ENCODE data around the gene SMIM36.

Gene SMIM36

DNA sequence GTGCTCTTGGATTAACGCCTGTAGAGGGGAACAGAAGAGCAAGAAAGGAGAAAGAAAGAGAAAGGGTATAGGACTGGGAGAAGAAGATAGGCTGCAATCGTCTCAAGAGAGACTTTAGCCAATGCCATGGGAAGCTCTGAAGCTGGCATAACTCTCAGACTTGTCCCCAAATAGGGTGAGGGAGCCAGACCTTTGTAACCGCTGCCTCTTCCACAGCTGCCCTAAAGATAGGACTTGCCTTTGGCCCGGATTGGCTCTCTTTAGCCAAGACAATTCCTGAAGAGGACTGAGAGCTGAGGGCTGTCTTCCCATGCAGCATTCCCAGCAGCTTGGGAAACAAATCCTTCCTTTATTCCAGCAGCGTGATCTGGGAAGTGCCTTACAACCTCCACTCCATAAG, 68.8 kb downstream of the SMIM36 start:
- H3K4me2 ChIP-seq (ENCODE audit: low read depth, low read length, poor library complexity, severe bottlenecking) = no peak overlapping the region
- H3K9ac ChIP-seq (ENCODE audit: low read length) = no peak overlapping the region
- no peaks in the 10 kb centered on the region for H3K79me2 ChIP-seq (ENCODE audit: insufficient read depth, low read length)
- no peaks in the 10 kb centered on the region for H3K9me2 ChIP-seq (replicated peaks; ENCODE audit: insufficient read depth, low read length)
- no peaks in the 10 kb centered on the region for H3K27me3 ChIP-seq (ENCODE audit: low read length)
- H4K20me1 ChIP-seq (ENCODE audit: low read depth, low read length) = no peaks in the 10 kb centered on the region
- H3K9me3 ChIP-seq (ENCODE audit: insufficient read depth, low read length) = no peaks in the 10 kb centered on the region
- H3F3A ChIP-seq (ENCODE audit: insufficient read depth) = no peaks in the 10 kb centered on the region
- H2AFZ ChIP-seq (ENCODE audit: low read depth, low read length, severe bottlenecking) = no peak overlapping the region
- TF ChIP-seq, protein P1, sequence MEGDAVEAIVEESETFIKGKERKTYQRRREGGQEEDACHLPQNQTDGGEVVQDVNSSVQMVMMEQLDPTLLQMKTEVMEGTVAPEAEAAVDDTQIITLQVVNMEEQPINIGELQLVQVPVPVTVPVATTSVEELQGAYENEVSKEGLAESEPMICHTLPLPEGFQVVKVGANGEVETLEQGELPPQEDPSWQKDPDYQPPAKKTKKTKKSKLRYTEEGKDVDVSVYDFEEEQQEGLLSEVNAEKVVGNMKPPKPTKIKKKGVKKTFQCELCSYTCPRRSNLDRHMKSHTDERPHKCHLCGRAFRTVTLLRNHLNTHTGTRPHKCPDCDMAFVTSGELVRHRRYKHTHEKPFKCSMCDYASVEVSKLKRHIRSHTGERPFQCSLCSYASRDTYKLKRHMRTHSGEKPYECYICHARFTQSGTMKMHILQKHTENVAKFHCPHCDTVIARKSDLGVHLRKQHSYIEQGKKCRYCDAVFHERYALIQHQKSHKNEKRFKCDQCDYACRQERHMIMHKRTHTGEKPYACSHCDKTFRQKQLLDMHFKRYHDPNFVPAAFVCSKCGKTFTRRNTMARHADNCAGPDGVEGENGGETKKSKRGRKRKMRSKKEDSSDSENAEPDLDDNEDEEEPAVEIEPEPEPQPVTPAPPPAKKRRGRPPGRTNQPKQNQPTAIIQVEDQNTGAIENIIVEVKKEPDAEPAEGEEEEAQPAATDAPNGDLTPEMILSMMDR (IDR thresholded peaks at IDR 0.05; ENCODE audit: insufficient read depth, low read length, poor library complexity, severe bottlenecking) = no peak
- TF ChIP-seq EZH2phosphoT487 (conservative IDR thresholded peaks at IDR 0.05; ENCODE audit: low read length) = no peak
- no peak overlapping the region for H3K4me3 ChIP-seq (ENCODE audit: insufficient read depth, low read length, poor library complexity, severe bottlenecking)
- no peak overlapping the region for H3K27ac ChIP-seq (ENCODE audit: low read depth, low read length)
- no peaks in the 10 kb centered on the region for H3K36me3 ChIP-seq (ENCODE audit: low read length)

- Histone ChIP-seq H3K9me2 (replicated peaks; ENCODE audit: insufficient read depth, low read length) (no peaks in the 10 kb centered on the region), H3K9me3 (ENCODE audit: insufficient read depth, low read length) (no peaks in the 10 kb centered on the region), H3K9ac (ENCODE audit: low read length) (no peak overlapping the region), H3K4me3 (ENCODE audit: insufficient read depth, low read length, poor library complexity, severe bottlenecking) (no peak overlapping the region), H4K20me1 (ENCODE audit: low read depth, low read length) (no peaks in the 10 kb centered on the region), H3K79me2 (ENCODE audit: insufficient read depth, low read length) (no peaks in the 10 kb centered on the region), H3K4me2 (ENCODE audit: low read depth, low read length, poor library complexity, severe bottlenecking) (no peak overlapping the region), H3K27ac (ENCODE audit: low read depth, low read length) (no peak overlapping the region), H3K27me3 (ENCODE audit: low read length) (no peaks in the 10 kb centered on the region), H2AFZ (ENCODE audit: low read depth, low read length, severe bottlenecking) (no peak overlapping the region), H3K36me3 (ENCODE audit: low read length) (no peaks in the 10 kb centered on the region), H3F3A (ENCODE audit: insufficient read depth) (no peaks in the 10 kb centered on the region)
- TF ChIP-seq EZH2phosphoT487 (conservative IDR thresholded peaks at IDR 0.05; ENCODE audit: low read length) = no peak
- TF ChIP-seq, protein P1 (IDR thresholded peaks at IDR 0.05; ENCODE audit: insufficient read depth, low read length, poor library complexity, severe bottlenecking) = no peak
These were observed 69.7 kb downstream of the SMIM36 start for GRCh38 chr17:55441544-55441943.

- no peak overlapping the region for H3K27ac ChIP-seq (ENCODE audit: low read depth, low read length)
- H3K79me2 ChIP-seq (ENCODE audit: insufficient read depth, low read length) = no peaks in the 10 kb centered on the region
- no peaks in the 10 kb centered on the region for H3F3A ChIP-seq (ENCODE audit: insufficient read depth)
- H4K20me1 ChIP-seq (ENCODE audit: low read depth, low read length) = no peaks in the 10 kb centered on the region
- no peaks in the 10 kb centered on the region for H3K9me3 ChIP-seq (ENCODE audit: insufficient read depth, low read length)
- no peaks in the 10 kb centered on the region for H3K27me3 ChIP-seq (ENCODE audit: low read length)
- no peak overlapping the region for H3K9ac ChIP-seq (ENCODE audit: low read length)
- H3K4me2 ChIP-seq (ENCODE audit: low read depth, low read length, poor library complexity, severe bottlenecking) = no peak overlapping the region
- TF ChIP-seq, protein P1 (IDR thresholded peaks at IDR 0.05; ENCODE audit: insufficient read depth, low read length, poor library complexity, severe bottlenecking) = no peak
- no peak for TF ChIP-seq EZH2phosphoT487 (conservative IDR thresholded peaks at IDR 0.05; ENCODE audit: low read length)
- no peaks in the 10 kb centered on the region for H3K9me2 ChIP-seq (replicated peaks; ENCODE audit: insufficient read depth, low read length)
- no peaks in the 10 kb centered on the region for H3K36me3 ChIP-seq (ENCODE audit: low read length)
- H3K4me3 ChIP-seq (ENCODE audit: insufficient read depth, low read length, poor library complexity, severe bottlenecking) = no peak overlapping the region
- no peak overlapping the region for H2AFZ ChIP-seq (ENCODE audit: low read depth, low read length, severe bottlenecking)
These were observed 70.9 kb downstream of the SMIM36 start for GRCh38 chr17:55440391-55440790.

All from SU-DHL-6 (cell line).